ENCODE data around the gene TIMM17B. TPM values are rescaled to one million over a fixed set of nuclear protein-coding genes. Genes with fewer than 3 reads are reported as not detected.
A peak's percentile ranks its signal among the peaks of the same experiment; 100 is the strongest.

The TIMM17B gene
- total RNA-seq, 1 experiment from 2014 or later = 89.7 TPM

GRCh38 chrX:48937054-48937907, 39.7 kb upstream of the TIMM17B start:
- Mint-ChIP-seq H3K36me3 (ENCODE audit: insufficient read depth in 1 of 3, low read depth in 3 of 3) (peaks cover 36 to 62% (median 53%) of the 10 kb centered on the region in 3 experiments), H3K27ac (peak overlapping the region; percentile 83 to 92 (median 87); a peak in 6 of 7 replicates), H3K9me3 (peaks cover 68 to 78% of the 10 kb centered on the region in 2 experiments), H3K27me3 (ENCODE audit: low read depth) (peaks cover 1% of the 10 kb centered on the region), H3K4me3 (peak overlapping the region; percentile 12 to 31; a peak in 3 of 5 replicates), H3K4me1 (peaks cover 19 to 36% of the 10 kb centered on the region in 2 experiments)
- Histone ChIP-seq H3K23ac (ENCODE audit: insufficient read length, low read depth, low read length) (no peak overlapping the region), H3K4ac (ENCODE audit: low read depth, low read length) (no peak overlapping the region), H3K4me1 (ENCODE audit: insufficient read depth, low read length) (peaks cover 4% of the 10 kb centered on the region; the same call in 1 of the 2 replicates), H3K56ac (ENCODE audit: insufficient read length, low read depth, low read length) (no peak overlapping the region), H2BK120ac (ENCODE audit: low read depth, low read length, poor library complexity, severe bottlenecking) (no peak overlapping the region), H2AFZ (ENCODE audit: low read length) (no peak overlapping the region), H3K4me2 (ENCODE audit: insufficient read depth, insufficient read length, low read length) (peak overlapping the region; percentile 49), H4K5ac (ENCODE audit: insufficient read length, low read depth, low read length) (peak overlapping the region; percentile 43), H4K8ac (replicated peaks; ENCODE audit: insufficient read length, low read depth, low read length) (no peak overlapping the region), H3K79me1 (ENCODE audit: insufficient read depth, low read depth, low read length, poor library complexity, severe bottlenecking) (no peaks in the 10 kb centered on the region), H2BK15ac (ENCODE audit: low read depth, low read length) (no peak overlapping the region), H3K23me2 (ENCODE audit: insufficient read length, low read depth, low read length, poor library complexity, severe bottlenecking) (no peaks in the 10 kb centered on the region), H3K27me3 (ENCODE audit: insufficient read depth, low read length) (no peaks in the 10 kb centered on the region), H2BK20ac (ENCODE audit: low read depth, low read length, poor library complexity, severe bottlenecking) (no peak overlapping the region), H3K18ac (ENCODE audit: insufficient read length, low read depth, low read length) (no peak overlapping the region), H3K27ac (ENCODE audit: insufficient read length, low read depth, low read length) (peak overlapping the region; percentile 60), H3T11ph (ENCODE audit: low read length) (no peak overlapping the region), H2AK5ac (ENCODE audit: insufficient read length, low read length) (no peak overlapping the region), H2BK5ac (ENCODE audit: insufficient read length, low read length) (peak overlapping the region; percentile 58), H4K20me1 (ENCODE audit: control insufficient read depth, insufficient read depth, insufficient read length) (no peaks in the 10 kb centered on the region), H3K79me2 (ENCODE audit: insufficient read depth, low read length) (peaks cover 3% of the 10 kb centered on the region; the same call in 1 of the 2 replicates), H3K9me3 (ENCODE audit: control insufficient read depth, low read depth, low read length) (no peaks in the 10 kb centered on the region), H3K14ac (ENCODE audit: insufficient read depth, low read length) (no peak overlapping the region), H2BK12ac (ENCODE audit: insufficient read length, low read depth, low read length) (peak overlapping the region; percentile 8), H3K9ac (ENCODE audit: extremely low read depth, insufficient read length, low read length) (peak overlapping the region; percentile 41), H4K91ac (ENCODE audit: insufficient read length, low read depth, low read length) (peak overlapping the region; percentile 28)
- DNase-seq = no peak
- peak; percentile 63 for TF ChIP-seq CTCF (conservative IDR thresholded peaks at IDR 0.05)
- no CpG with 5 or more reads among the region's 9 CpGs for WGBS (ENCODE audit: extremely low coverage, insufficient read length, low lambda C conversion rate)
